ENCODE data around the gene HSD11B2. TPM values are rescaled to one million over a fixed set of nuclear protein-coding genes. Genes with fewer than 3 reads are reported as not detected.

HSD11B2 gene
- total and polyA plus RNA-seq, 2 of the 4 experiments (the other 2 are of a cell fraction) = 0.26 TPM; not detected in 1

DNA sequence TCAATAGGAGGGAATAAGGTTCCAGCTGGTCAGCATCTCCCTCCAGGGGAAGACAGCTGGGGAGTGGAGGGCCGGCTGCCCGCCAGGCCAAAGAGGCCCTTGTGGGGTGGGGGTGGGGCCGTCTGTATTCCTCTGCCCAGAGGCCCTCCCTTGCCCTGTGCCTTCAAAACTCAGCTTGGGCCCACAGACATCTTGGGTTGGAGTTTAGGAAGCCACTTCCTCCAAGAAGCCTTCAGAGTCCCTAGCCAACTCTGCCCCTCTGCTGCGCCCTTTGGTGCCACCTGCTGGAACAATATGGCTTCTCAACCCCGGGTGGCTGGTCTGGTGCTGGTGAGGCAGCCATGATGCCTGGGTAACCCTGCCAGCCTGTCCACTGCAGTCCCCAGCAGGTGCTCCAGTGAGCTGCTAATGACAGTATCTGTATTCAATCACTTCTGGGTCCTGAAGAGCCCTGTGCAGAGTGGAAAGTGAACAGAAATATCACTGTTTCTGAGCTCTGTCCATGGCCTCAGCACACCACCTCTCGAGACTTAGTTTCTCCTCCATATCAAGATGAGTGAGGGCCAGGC is 16.7 kb downstream of the HSD11B2 start:
- Histone ChIP-seq H3K18ac (ENCODE audit: low read depth, low read length) (peak overlapping the region; percentile 31; the same call in 1 of the 2 replicates), H3K56ac (ENCODE audit: extremely low read depth, insufficient read depth, low read length) (no peak overlapping the region), H3K27ac (ENCODE audit: insufficient read depth, low read length) (peak overlapping the region; percentile 85; the same call in 1 of the 2 replicates), H3K4ac (ENCODE audit: low read depth, low read length) (no peak overlapping the region), H4K8ac (ENCODE audit: low read depth in 2 of 2, low read length in 2 of 2) (no peak overlapping the region), H2BK20ac (ENCODE audit: low read depth, low read length) (no peak overlapping the region), H3K79me1 (ENCODE audit: low read depth in 1 of 2, low read length in 2 of 2) (peaks cover 5 to 56% of the 10 kb centered on the region in 2 experiments; a peak in 3 of 4 replicates), H3K9ac (ENCODE audit: low read depth, low read length) (no peak overlapping the region), H3K27me3 (ENCODE audit: control insufficient read depth, insufficient read depth, low read length) (no peaks in the 10 kb centered on the region), H2BK5ac (ENCODE audit: low read depth, low read length, poor library complexity, severe bottlenecking) (no peak overlapping the region), H2AK5ac (ENCODE audit: low read depth, low read length) (no peak overlapping the region), H4K20me1 (ENCODE audit: insufficient read depth, low read length) (peaks cover 53% of the 10 kb centered on the region), H3K4me2 (ENCODE audit: low read depth, low read length) (no peak overlapping the region; the same call in 1 of the 2 replicates), H3K36me3 (ENCODE audit: control insufficient read depth, insufficient read depth, low read length) (peaks cover 17% of the 10 kb centered on the region; the same call in 1 of the 2 replicates), H3K4me3 (ENCODE audit: insufficient read depth, low read depth, low read length) (no peak overlapping the region), H4K91ac (ENCODE audit: insufficient read depth, low read depth, low read length) (no peak overlapping the region), H2BK15ac (ENCODE audit: low read depth, low read length) (no peak overlapping the region), H3K4me1 (ENCODE audit: control insufficient read depth, insufficient read depth, low read length) (peaks cover 38% of the 10 kb centered on the region), H3K14ac (replicated peaks; ENCODE audit: low read depth, low read length) (no peak overlapping the region; the same call in 1 of the 2 replicates), H2AFZ (replicated peaks; ENCODE audit: low read length, poor library complexity) (no peak overlapping the region), H3K9me1 (ENCODE audit: insufficient read depth, low read length) (peaks cover 3% of the 10 kb centered on the region; the same call in 1 of the 2 replicates), H3K9me3 (ENCODE audit: control insufficient read depth, insufficient read depth, low read length) (no peaks in the 10 kb centered on the region), H3K23ac (ENCODE audit: low read depth, low read length) (no peak overlapping the region), H2BK120ac (ENCODE audit: low read depth, low read length) (no peak overlapping the region), H2AK9ac (replicated peaks; ENCODE audit: low read depth, low read length, poor library complexity) (no peak overlapping the region), H4K5ac (ENCODE audit: low read depth, low read length) (peak overlapping the region; percentile 4; the same call in 1 of the 2 replicates)
- DNase-seq = peak; percentile 42
- WGBS, 2 experiments (ENCODE audit: extremely low coverage in 2 of 2, insufficient read length in 1 of 2) = 60% methylated on average over 1 of the region's 6 CpGs; no CpG with 5 or more reads in 1 of the 2 experiments
- intact Hi-C loops (cut with micrococcal nuclease) = no loop called here
- no TSS peak for BruUV-seq (replicated peaks)
- ChIA-PET CTCF (interaction anchor here (0.6 to 1.9 kb wide), 8 partner anchors 9 to 187 kb away, joined by 3 to 7 read pairs (median 4); no protein-coding TSS in a partner anchor), POLR2A (ENCODE audit: unreplicated experiment) (interaction anchor here (0.6 kb wide), 1 partner anchor 9 kb away, joined by 4 read pairs; no protein-coding TSS in a partner anchor)
- in situ Hi-C loops (cut with MboI; ENCODE audit: low sequenced_read_pairs) = no loop called here
- dilution Hi-C loops (cut with HindIII; ENCODE audit: low sequenced_read_pairs, unreplicated experiment) = no loop called here
- peak; percentile 67 for ATAC-seq (ENCODE audit: low read depth)
- TF ChIP-seq, protein P1, sequence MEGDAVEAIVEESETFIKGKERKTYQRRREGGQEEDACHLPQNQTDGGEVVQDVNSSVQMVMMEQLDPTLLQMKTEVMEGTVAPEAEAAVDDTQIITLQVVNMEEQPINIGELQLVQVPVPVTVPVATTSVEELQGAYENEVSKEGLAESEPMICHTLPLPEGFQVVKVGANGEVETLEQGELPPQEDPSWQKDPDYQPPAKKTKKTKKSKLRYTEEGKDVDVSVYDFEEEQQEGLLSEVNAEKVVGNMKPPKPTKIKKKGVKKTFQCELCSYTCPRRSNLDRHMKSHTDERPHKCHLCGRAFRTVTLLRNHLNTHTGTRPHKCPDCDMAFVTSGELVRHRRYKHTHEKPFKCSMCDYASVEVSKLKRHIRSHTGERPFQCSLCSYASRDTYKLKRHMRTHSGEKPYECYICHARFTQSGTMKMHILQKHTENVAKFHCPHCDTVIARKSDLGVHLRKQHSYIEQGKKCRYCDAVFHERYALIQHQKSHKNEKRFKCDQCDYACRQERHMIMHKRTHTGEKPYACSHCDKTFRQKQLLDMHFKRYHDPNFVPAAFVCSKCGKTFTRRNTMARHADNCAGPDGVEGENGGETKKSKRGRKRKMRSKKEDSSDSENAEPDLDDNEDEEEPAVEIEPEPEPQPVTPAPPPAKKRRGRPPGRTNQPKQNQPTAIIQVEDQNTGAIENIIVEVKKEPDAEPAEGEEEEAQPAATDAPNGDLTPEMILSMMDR (conservative IDR thresholded peaks at IDR 0.05; ENCODE audit: low read depth, low read length) = peak; percentile 56
- no peak for TF ChIP-seq MAFK (IDR thresholded peaks at IDR 0.05; ENCODE audit: low read depth, low read length)
- no peak for TF ChIP-seq CEBPB (IDR thresholded peaks at IDR 0.05; ENCODE audit: low read depth, low read length)
- peak; percentile 37; the same call in 1 of the 2 replicates for TF ChIP-seq SMC3 (IDR thresholded peaks at IDR 0.05; ENCODE audit: low read depth, low read length)
- TF ChIP-seq BHLHE40 (IDR thresholded peaks at IDR 0.05; ENCODE audit: low read depth, low read length) = no peak
- no peak for TF ChIP-seq CHD1 (IDR thresholded peaks at IDR 0.05; ENCODE audit: low read depth, low read length)
- TF ChIP-seq FOS (IDR thresholded peaks at IDR 0.05; ENCODE audit: low read depth, low read length) = no peak
- peak; percentile 49 for TF ChIP-seq RAD21 (IDR thresholded peaks at IDR 0.05; ENCODE audit: low read length)
- TF ChIP-seq, protein P2, sequence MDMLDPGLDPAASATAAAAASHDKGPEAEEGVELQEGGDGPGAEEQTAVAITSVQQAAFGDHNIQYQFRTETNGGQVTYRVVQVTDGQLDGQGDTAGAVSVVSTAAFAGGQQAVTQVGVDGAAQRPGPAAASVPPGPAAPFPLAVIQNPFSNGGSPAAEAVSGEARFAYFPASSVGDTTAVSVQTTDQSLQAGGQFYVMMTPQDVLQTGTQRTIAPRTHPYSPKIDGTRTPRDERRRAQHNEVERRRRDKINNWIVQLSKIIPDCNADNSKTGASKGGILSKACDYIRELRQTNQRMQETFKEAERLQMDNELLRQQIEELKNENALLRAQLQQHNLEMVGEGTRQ (IDR thresholded peaks at IDR 0.05; ENCODE audit: low read depth, low read length) = no peak
- TF ChIP-seq, protein P3, sequence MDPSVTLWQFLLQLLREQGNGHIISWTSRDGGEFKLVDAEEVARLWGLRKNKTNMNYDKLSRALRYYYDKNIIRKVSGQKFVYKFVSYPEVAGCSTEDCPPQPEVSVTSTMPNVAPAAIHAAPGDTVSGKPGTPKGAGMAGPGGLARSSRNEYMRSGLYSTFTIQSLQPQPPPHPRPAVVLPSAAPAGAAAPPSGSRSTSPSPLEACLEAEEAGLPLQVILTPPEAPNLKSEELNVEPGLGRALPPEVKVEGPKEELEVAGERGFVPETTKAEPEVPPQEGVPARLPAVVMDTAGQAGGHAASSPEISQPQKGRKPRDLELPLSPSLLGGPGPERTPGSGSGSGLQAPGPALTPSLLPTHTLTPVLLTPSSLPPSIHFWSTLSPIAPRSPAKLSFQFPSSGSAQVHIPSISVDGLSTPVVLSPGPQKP (IDR thresholded peaks at IDR 0.05; ENCODE audit: borderline replicate concordance, low read depth, low read length) = no peak
- TF ChIP-seq RCOR1 (IDR thresholded peaks at IDR 0.05; ENCODE audit: insufficient replicate concordance, low read length) = no peak
- TF ChIP-seq MAZ (IDR thresholded peaks at IDR 0.05; ENCODE audit: borderline replicate concordance, low read depth, low read length) = no peak; the same call in 1 of the 2 replicates
- no peak for TF ChIP-seq MXI1 (IDR thresholded peaks at IDR 0.05; ENCODE audit: borderline replicate concordance, low read depth, low read length)
- TF ChIP-seq POLR2A (IDR thresholded peaks at IDR 0.05; ENCODE audit: low read depth, low read length) = no peak
- TF ChIP-seq RFX5 (IDR thresholded peaks at IDR 0.05; ENCODE audit: low read depth, low read length) = no peak

Data from IMR-90 (cell line).